Prostate gland (tissue), 2 donors: ENCODE results near the gene RABGGTA. TPM values are rescaled to one million over a fixed set of nuclear protein-coding genes. Genes with fewer than 3 reads are reported as not detected.
"Not testable (repeated sequence)": the region's sequence is repeated elsewhere in the genome, so short reads cannot be mapped to it uniquely, and the experiment has no call there.

ENCODE experiments used
- DNase-seq: peaks from one replicate; pipeline ENCODE4 v3.0.0-alpha.2; 2019; ENCODE audit warnings: low spot score
- H3K27ac ChIP-seq, 2 donors: fragments of 200-600 bp; sonication (generic); 2 replicates each; pipeline ENCODE4 v1.5.1; 2017 to 2019
- H3K27me3 ChIP-seq: fragments of 200-600 bp; sonication (generic); replicated peaks from 2 replicates; pipeline ENCODE4 v1.5.1; 2019; ENCODE audit not compliant: insufficient read depth
- H3K36me3 ChIP-seq, 2 donors: fragments of 200-600 bp; sonication (generic); 1 replicate in 1 of 2; 2 replicates in 1 of 2; pipeline versions ENCODE4 v1.5.1 to v1.8.1; 2017 to 2019
- H3K4me1 ChIP-seq: fragments of 200-600 bp; sonication (generic); replicated peaks from 2 replicates; pipeline ENCODE4 v1.5.1; 2019
- H3K4me3 ChIP-seq, 2 donors: fragments of 200-600 bp; sonication (generic); 2 replicates each; pipeline ENCODE4 v1.5.1; 2017 to 2019
- H3K9me3 ChIP-seq: fragments of 200-600 bp; sonication (generic); 2 replicates; pipeline ENCODE4 v1.5.1; 2017
- CTCF ChIP-seq, 4 experiments: fragments of 200-600 bp in 2 of 4; fragments of 450-650 bp in 2 of 4; sonication (generic) in 2 of 4; IDR thresholded peaks; 1 replicate in 3 of 4; 2 replicates in 1 of 4; pipeline ENCODE4 v1.5.1; 2016 to 2019; ENCODE audit warnings: antibody characterized with exemption in 4 of 4, mild to moderate bottlenecking in 2 of 4, moderate library complexity in 2 of 4
- POLR2A ChIP-seq: fragments of 450-650 bp; IDR thresholded peaks from one replicate; pipeline ENCODE4 v1.6.1; 2016; ENCODE audit warnings: antibody characterized with exemption, mild to moderate bottlenecking
- POLR2AphosphoS5 ChIP-seq: sonication (generic); formaldehyde crosslinking; IDR thresholded peaks from one replicate; pipeline ENCODE4 v1.6.1; 2017; ENCODE audit warnings: antibody characterized with exemption
- WGBS: methylation state at CpG from one replicate; pipeline ENCODE4 v1.1.5; 2018; 5-methylcytosine and 5-hydroxymethylcytosine counted together
- intact Hi-C: fragments of 100-400 bp; cut with DNase I; formaldehyde crosslinking; loops from one replicate; pipeline ENCODE4 v1.14.2; 2022
- total RNA-seq, 2 donors: library from RNA; depleted of rRNA; stranded (reverse); fragments of >200 nt; gene quantifications; one replicate each; pipeline ENCODE4 v1.1.0, GENCODE V29; 2016

The RABGGTA gene
- total RNA-seq, 2 donors from 2014 or later, result 45.5 to 63.5 TPM

- Histone ChIP-seq H3K27ac (no peak overlapping the region), H3K4me1 (no peaks in the 10 kb centered on the region), H3K9me3 (no peaks in the 10 kb centered on the region), H3K4me3 (no peak overlapping the region), H3K36me3 (no peaks in the 10 kb centered on the region), H3K27me3 (no peaks in the 10 kb centered on the region)
- DNase-seq, result no peak
- 99% methylated on average over 3 of the region's 3 CpGs for WGBS
- TF ChIP-seq CTCF (IDR thresholded peaks at IDR 0.05), result no peak
- intact Hi-C loops, result no loop called here
Observed at GRCh38 chr14:24246765-24247212, 24.6 kb downstream of the RABGGTA start.

- H3K27me3 ChIP-seq, H3K36me3 ChIP-seq, intact Hi-C loops, H3K27ac ChIP-seq, H3K9me3 ChIP-seq, DNase-seq, H3K4me3 ChIP-seq: not testable (repeated sequence)
- 94% methylated on average over 11 of the region's 11 CpGs for WGBS
- peaks cover 11% of the 10 kb centered on the region for H3K4me1 ChIP-seq
Observed at GRCh38 chr14:24245350-24245749, 26.0 kb downstream of the RABGGTA start.

GRCh38 chr14:24243336-24243836, 28.0 kb downstream of the RABGGTA start:
- intact Hi-C loops, result loop anchor here (2.0 to 5.0 kb wide), 2 partner anchors 53 to 199 kb away; partner anchors contain the start of gene SDR39U1
- TF ChIP-seq POLR2A (no peak), POLR2AphosphoS5 (no peak), CTCF (IDR thresholded peaks at IDR 0.05) (no peak)
- H3K9me3 ChIP-seq, result no peaks in the 10 kb centered on the region
- 56% methylated on average over 10 of the region's 10 CpGs for WGBS
- no peak for DNase-seq
- peak overlapping the region; percentile 99 for H3K27ac ChIP-seq
- H3K36me3 ChIP-seq, result no peaks in the 10 kb centered on the region
- H3K27me3 ChIP-seq, result no peaks in the 10 kb centered on the region
- peaks cover 19% of the 10 kb centered on the region for H3K4me1 ChIP-seq
- H3K4me3 ChIP-seq, result peak overlapping the region; percentile 57 to 77

GRCh38 chr14:24241829-24242443, 29.5 kb downstream of the RABGGTA start:
- DNase-seq, result peak; percentile 93
- TF ChIP-seq POLR2AphosphoS5 (no peak), CTCF (IDR thresholded peaks at IDR 0.05) (peak; percentile 70 to 92 (median 84)), POLR2A (peak; percentile 49)
- intact Hi-C loops, result loop anchor here (2.0 to 5.0 kb wide), 2 partner anchors 55 to 200 kb away; partner anchors contain the start of gene SDR39U1
- Histone ChIP-seq H3K4me1 (peaks cover 19% of the 10 kb centered on the region), H3K4me3 (peak overlapping the region; percentile 57 to 77), H3K27ac (peak overlapping the region; percentile 99), H3K9me3 (no peaks in the 10 kb centered on the region), H3K27me3 (no peaks in the 10 kb centered on the region), H3K36me3 (peaks cover 0 to 3% of the 10 kb centered on the region in 2 donors)
- WGBS, result under 1% methylated on average over 39 of the region's 39 CpGs

GRCh38 chr14:24240110-24240918, 31.1 kb downstream of the RABGGTA start:
- WGBS, result 93% methylated on average over 9 of the region's 9 CpGs
- H3K4me3 ChIP-seq, result no peak overlapping the region
- no peaks in the 10 kb centered on the region for H3K9me3 ChIP-seq
- H3K4me1 ChIP-seq, result peaks cover 19% of the 10 kb centered on the region
- H3K36me3 ChIP-seq, result peaks cover 3 to 6% of the 10 kb centered on the region in 2 donors
- DNase-seq, result no peak
- H3K27me3 ChIP-seq, result no peaks in the 10 kb centered on the region
- intact Hi-C loops, result loop anchor here (5.0 kb wide), 1 partner anchor 202 kb away; the partner anchor contains the start of gene SDR39U1
- TF ChIP-seq POLR2A, result no peak
- no peak for TF ChIP-seq POLR2AphosphoS5
- TF ChIP-seq CTCF (IDR thresholded peaks at IDR 0.05), result no peak
- H3K27ac ChIP-seq, result no peak overlapping the region
